Right lobe of liver (tissue), 6 donors: ENCODE measurements around the gene PPFIA4. TPM values are rescaled to one million over a fixed set of nuclear protein-coding genes. Genes with fewer than 3 reads are reported as not detected.

ENCODE experiments used
- ATAC-seq, 4 donors: fragments of 200-7000 bp; cut with Tn5 transposase; one replicate each; pipeline ENCODE4 v1.9.1; 2020; ENCODE audit warnings: mild to moderate bottlenecking in 4 of 4, moderate library complexity in 4 of 4
- DNase-seq, 3 donors: peaks; one replicate each; pipeline ENCODE4 v3.0.0-alpha.2; 2020
- H3K27ac ChIP-seq, 3 donors: fragments of 200-600 bp; one replicate each; pipeline ENCODE4 v1.8.0; 2022
- H3K27me3 ChIP-seq, 2 donors: fragments of 200-600 bp; one replicate each; pipeline ENCODE4 v1.8.0; 2022
- H3K36me3 ChIP-seq, 4 donors: fragments of 200-600 bp; sonication (generic) in 1 of 4; one replicate each; pipeline versions ENCODE4 v1.5.1 to v1.8.0; 2017 to 2022; ENCODE audit warnings: control low read depth in 1 of 4
- H3K4me1 ChIP-seq, 4 donors: fragments of 200-600 bp; sonication (generic) in 1 of 4; one replicate each; pipeline versions ENCODE4 v1.5.1 to v1.8.0; 2017 to 2022; ENCODE audit warnings: control low read depth in 1 of 4
- H3K4me3 ChIP-seq, 3 donors: fragments of 200-600 bp; one replicate each; pipeline ENCODE4 v1.8.0; 2022
- H3K9me3 ChIP-seq, 4 donors: fragments of 200-600 bp; sonication (generic) in 1 of 4; one replicate each; pipeline versions ENCODE4 v1.5.1 to v1.8.0; 2017 to 2022; ENCODE audit warnings: control low read depth in 1 of 4
- POLR2A ChIP-seq: fragments of 450-650 bp; IDR thresholded peaks from one replicate; pipeline ENCODE4 v1.6.1; 2017; ENCODE audit warnings: antibody characterized with exemption, mild to moderate bottlenecking
- WGBS: methylation state at CpG from one replicate; pipeline ENCODE4 v1.1.6; 2018; ENCODE audit warnings: low coverage, low lambda C conversion rate; ENCODE audit not compliant: insufficient coverage; ENCODE audit errors: missing lambda C conversion rate; 5-methylcytosine and 5-hydroxymethylcytosine counted together
- intact Hi-C, 2 donors: fragments of 100-400 bp; cut with DNase I; formaldehyde crosslinking; loops; one replicate each; pipeline versions ENCODE4 v1.11.2 to v1.14.1; 2022
- total RNA-seq, 6 experiments: library from RNA; depleted of rRNA in 2 of 6; stranded (reverse); fragments of >200 nt in 2 of 6; fragmentation: NEBNext Ultra II Directional in 3 of 6; extraction: Animal tissue kit (Norgen Biotek cat#: 25700) in 3 of 6; gene quantifications; one replicate each; pipeline versions ENCODE4 v1.1.0 to v1.2.4, GENCODE V29; 2016 to 2023
- TF ChIP-seq, protein P1 (sequence below), 4 donors: fragments of 200-600 bp in 3 of 4; fragments of 450-650 bp in 1 of 4; IDR thresholded peaks; one replicate each; pipeline versions ENCODE4 v1.5.1 to v1.8.0; 2016 to 2022; ENCODE audit warnings: antibody characterized with exemption in 4 of 4, mild to moderate bottlenecking in 2 of 4
- donor health status: DM: no; HTN: yes; CAD: no.
- donor health status: DM: no; HTN: no; CAD: no.
- donor health status: DM: no; HTN: no; CAD: no.
- donor health status: DM: no; HTN: yes; CAD: no.
- donor health status: DM: no; HTN: yes; CAD: no.

Gene PPFIA4
- total RNA-seq, 6 experiments from 2014 or later, result 0.18 to 5.5 (median 0.49) TPM; not detected in 1

DNA sequence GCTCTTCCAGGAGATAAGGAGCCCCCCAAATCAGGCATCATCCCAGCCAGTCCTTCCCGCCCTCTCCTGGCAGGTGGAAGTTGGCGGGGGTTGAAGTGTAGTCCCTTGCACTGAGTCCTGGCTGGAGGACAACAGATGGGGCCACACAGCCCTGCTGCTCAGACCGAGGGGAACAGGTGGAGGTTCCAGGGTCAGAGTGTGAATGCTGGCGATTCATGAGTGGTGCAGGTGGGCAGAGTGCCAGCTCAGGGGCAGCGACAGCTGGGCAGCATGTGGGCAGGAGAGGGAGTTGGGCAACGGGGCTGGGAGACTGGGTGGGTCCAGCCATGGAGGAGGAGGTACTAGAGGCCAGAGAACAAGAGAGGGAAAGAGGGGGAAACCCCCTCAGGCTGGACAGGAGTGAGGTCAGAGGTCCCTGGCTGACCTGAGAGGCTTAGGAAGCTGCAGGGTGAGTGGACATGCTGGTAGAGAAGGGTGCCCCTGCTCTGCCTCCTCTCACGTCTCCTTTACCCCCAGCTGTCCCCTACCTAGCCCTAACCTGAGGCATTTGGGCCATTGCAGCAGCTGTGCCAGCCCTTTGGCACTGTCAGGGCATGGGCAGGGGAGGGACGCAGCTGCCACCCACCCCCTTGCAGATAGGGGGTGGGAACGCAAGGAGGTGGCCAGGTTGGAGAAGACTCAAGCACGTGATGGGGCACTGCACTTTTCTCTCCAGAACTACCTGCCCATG lies 90.0 kb downstream of the PPFIA4 start:
- Histone ChIP-seq H3K4me3 (no peak overlapping the region), H3K4me1 (no peaks in the 10 kb centered on the region), H3K27ac (no peak overlapping the region), H3K36me3 (no peaks in the 10 kb centered on the region), H3K27me3 (no peaks in the 10 kb centered on the region), H3K9me3 (no peaks in the 10 kb centered on the region)
- no peak for DNase-seq
- intact Hi-C loops, result loop anchor here in 1 of 2 donors (5.0 kb wide), 1 partner anchor 101 kb away; no protein-coding TSS in a partner anchor
- peak in 1 of 4 donors; percentile 10 for ATAC-seq
- no peak for TF ChIP-seq POLR2A
- TF ChIP-seq, protein P1, sequence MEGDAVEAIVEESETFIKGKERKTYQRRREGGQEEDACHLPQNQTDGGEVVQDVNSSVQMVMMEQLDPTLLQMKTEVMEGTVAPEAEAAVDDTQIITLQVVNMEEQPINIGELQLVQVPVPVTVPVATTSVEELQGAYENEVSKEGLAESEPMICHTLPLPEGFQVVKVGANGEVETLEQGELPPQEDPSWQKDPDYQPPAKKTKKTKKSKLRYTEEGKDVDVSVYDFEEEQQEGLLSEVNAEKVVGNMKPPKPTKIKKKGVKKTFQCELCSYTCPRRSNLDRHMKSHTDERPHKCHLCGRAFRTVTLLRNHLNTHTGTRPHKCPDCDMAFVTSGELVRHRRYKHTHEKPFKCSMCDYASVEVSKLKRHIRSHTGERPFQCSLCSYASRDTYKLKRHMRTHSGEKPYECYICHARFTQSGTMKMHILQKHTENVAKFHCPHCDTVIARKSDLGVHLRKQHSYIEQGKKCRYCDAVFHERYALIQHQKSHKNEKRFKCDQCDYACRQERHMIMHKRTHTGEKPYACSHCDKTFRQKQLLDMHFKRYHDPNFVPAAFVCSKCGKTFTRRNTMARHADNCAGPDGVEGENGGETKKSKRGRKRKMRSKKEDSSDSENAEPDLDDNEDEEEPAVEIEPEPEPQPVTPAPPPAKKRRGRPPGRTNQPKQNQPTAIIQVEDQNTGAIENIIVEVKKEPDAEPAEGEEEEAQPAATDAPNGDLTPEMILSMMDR (IDR thresholded peaks at IDR 0.05), result no peak
- 57% methylated on average over 5 of the region's 10 CpGs for WGBS

DNA sequence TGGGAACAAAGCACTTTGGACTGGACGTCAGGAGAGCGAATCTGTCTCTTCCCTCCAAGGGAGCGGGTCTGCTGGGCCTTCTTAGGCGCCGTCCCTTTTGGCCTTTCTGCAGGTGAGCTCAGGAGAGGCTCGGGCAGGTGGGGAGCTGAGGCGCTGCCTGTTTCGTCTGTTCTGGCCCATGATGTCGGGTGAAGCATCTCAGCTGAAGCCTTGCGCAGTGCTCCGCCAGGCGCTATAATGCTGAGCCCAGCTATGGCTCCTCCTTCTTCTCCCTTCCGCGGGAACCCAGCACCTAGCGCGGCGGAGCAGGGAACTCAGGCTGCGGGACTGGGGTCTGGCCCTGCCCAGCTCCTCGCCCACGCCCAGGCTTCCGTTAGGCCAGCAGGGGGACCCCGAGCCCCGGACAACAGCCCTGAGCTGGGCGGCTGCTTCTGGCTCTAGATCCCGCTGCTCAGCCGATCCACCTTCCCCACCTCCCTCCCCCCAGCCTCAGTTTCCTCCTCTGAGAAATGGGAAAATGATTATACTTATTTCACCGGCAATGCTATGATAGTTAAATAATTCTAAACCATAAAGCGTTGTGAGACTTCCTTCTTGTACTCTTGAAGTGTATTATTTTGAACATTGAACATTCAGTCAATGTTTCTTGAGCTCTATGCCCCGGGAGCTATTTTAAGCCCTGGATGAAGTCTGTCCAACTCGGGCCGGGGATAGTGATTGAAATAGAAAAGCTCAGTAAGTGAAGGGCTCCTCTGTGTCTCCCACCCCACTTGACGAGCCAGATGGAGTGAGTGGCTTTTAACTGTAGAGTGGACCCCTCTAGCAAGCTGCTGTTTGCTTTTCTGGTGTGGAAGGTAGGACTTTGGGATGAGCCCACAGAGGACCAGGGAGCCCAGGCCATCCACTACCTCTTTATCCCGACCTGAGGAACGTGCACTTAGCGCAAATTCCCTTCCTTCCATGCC lies 91.6 kb downstream of the PPFIA4 start:
- Histone ChIP-seq H3K4me3 (no peak overlapping the region), H3K27me3 (no peaks in the 10 kb centered on the region), H3K36me3 (no peaks in the 10 kb centered on the region), H3K4me1 (no peaks in the 10 kb centered on the region), H3K27ac (no peak overlapping the region), H3K9me3 (no peaks in the 10 kb centered on the region)
- 15% methylated on average over 10 of the region's 35 CpGs for WGBS
- intact Hi-C loops, result loop anchor here in 1 of 2 donors (5.0 kb wide), 1 partner anchor 99 kb away; no protein-coding TSS in a partner anchor
- ATAC-seq (peak; percentile 87 to 96 (median 89)), DNase-seq (peak in 2 of 3 donors; percentile 68 to 71)
- TF ChIP-seq, protein P1 (IDR thresholded peaks at IDR 0.05), result peak; percentile 62 to 76 (median 64)
- no peak for TF ChIP-seq POLR2A

DNA sequence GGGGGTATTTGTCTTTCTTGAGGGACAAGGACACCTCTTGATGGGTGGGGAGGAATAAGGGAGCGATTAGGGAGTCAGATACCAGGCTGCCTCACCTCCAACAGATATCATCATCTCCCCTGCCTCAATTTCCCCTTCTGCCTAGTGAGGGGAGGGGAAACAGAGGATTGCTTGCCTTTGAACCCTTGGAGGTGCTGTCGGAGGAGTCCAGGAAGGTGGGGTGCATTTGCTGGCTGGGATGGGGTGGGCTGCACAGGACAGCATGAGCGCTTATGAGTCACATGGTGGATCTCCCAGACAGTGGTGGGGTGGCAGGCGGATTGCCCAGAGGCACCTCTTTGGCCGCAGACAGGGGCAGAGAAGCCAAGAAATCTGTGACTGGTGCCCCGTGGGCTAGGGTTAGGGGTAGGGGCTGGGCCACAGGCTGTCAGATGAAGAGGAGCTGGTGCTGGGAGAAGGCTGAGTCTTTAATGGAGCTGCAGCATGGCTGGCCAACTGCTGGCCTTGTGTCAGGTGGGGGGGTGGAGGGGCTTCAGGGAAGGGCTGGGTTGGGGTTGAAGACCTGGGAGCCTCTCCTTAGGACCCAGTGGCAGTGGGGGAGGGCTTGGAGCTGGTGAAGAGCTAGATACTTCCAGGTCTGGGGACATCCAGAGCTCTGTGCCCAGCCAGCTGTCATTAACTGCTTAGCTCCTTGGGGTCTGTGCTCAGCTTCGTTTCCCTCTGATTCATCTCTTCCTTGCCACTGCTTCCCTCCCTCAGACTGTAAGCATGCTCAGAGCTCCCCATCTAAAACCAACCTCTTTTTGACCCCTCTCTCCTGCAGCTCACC lies 94.2 kb downstream of the PPFIA4 start:
- intact Hi-C loops, result loop anchor here in 1 of 2 donors (5.0 kb wide), 1 partner anchor 97 kb away; no protein-coding TSS in a partner anchor
- H3K27ac ChIP-seq, result no peak overlapping the region
- no peaks in the 10 kb centered on the region for H3K4me1 ChIP-seq
- ATAC-seq (no peak), DNase-seq (no peak)
- no peaks in the 10 kb centered on the region for H3K27me3 ChIP-seq
- 52% methylated on average over 5 of the region's 7 CpGs for WGBS
- no peaks in the 10 kb centered on the region for H3K36me3 ChIP-seq
- H3K4me3 ChIP-seq, result no peak overlapping the region
- H3K9me3 ChIP-seq, result no peaks in the 10 kb centered on the region
- TF ChIP-seq, protein P1 (IDR thresholded peaks at IDR 0.05), result no peak
- no peak for TF ChIP-seq POLR2A
